HG03521 (cell line): Measurements from ENCODE around the gene KCNJ15.

Experiments used
- ATAC-seq: cut with Tn5 transposase; IDR thresholded peaks from one replicate; pipeline ENCODE4 v1.9.1; 2021; ENCODE audit warnings: mild to moderate bottlenecking, moderate library complexity; ENCODE audit not compliant: unreplicated experiment

Gene KCNJ15

GRCh38 chr21:38352536-38353219, 95.9 kb downstream of the KCNJ15 start:
- ATAC-seq: no peak

GRCh38 chr21:38354231-38354630, 97.4 kb downstream of the KCNJ15 start:
- no peak for ATAC-seq

DNA sequence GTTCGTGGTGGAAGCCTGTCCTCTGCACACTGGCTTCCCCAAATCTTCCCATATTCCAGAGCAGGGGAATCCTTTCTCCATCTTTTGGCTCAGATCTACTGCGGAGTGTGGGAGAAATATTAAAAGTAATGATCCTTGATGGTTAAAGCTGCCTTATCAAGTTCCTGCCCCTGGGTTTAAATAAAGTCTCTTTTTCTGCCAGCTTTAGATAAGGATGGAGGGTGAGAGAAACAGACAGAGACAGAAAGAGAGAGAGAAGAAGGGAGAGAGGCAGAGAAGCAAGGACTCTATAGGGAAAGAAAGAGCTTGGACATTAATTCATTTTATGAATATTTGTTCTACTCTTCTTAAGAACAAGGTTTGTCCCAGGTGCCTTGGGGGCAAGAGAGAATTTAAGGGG, 98.0 kb downstream of the KCNJ15 start:
- no peak for ATAC-seq

DNA sequence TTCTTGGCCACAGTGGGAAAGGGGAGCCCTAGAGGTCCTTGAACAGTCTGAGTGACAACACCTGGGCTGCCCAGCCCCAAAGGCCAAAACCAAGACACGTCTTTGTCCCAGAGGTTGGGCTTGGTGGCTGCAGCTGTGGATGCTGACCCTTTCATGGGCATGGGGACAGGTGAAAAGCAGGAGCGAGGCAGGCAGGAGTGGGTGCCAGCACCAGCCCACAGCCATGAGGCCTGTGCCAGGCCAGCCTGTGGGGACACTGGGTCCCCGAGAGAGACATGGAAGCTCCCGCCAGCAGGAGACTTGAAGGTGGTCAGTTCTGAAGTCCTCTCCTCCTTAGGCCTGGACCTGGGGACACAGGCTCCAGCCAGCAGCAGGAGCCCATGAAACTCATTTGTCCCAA, 98.6 kb downstream of the KCNJ15 start:
- ATAC-seq: no peak

GRCh38 chr21:38355992-38356781, 99.4 kb downstream of the KCNJ15 start:
- ATAC-seq: no peak
